ENCODE measurements around the gene PLA2R1. TPM values are rescaled to one million over a fixed set of nuclear protein-coding genes. Genes with fewer than 3 reads are reported as not detected.

The PLA2R1 gene
- polyA plus RNA-seq, 3 donors: not detected

DNA sequence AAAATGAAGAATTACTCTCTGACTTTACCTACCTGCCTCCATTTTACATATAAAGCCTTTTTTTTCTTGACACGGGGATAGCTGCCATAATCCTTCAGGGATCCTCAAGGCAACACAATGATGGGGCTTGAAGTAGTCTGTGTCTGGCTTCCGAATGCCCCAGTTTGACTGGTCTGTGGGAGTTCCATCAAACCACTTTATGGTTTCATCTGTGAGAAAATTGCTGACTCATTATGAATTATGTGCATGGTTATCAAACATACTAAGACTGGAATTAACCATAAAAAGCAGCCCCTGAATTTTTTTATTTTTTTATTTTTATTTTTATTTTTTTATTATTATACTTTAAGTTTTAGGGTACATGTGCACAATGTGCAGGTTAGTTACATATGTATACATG is 117.5 kb downstream of the PLA2R1 start:
- Histone ChIP-seq H3K4me2 (replicated peaks; ENCODE audit: extremely low read depth, low read length, poor library complexity, severe bottlenecking) (no peak overlapping the region), H2AFZ (ENCODE audit: insufficient read depth, low read depth, low read length, poor library complexity, severe bottlenecking) (no peak overlapping the region), H3K36me3 (replicated peaks in 1 of 2; ENCODE audit: control insufficient read depth in 1 of 2, insufficient read depth in 2 of 2, low read length in 2 of 2) (no peaks in the 10 kb centered on the region), H4K20me1 (ENCODE audit: insufficient read depth, low read length) (no peaks in the 10 kb centered on the region), H3K9me3 (replicated peaks in 1 of 2; ENCODE audit: control insufficient read depth in 1 of 2, insufficient read depth in 1 of 2, low read length in 2 of 2) (no peaks in the 10 kb centered on the region), H3K9ac (ENCODE audit: insufficient read depth, low read length, poor library complexity, severe bottlenecking) (no peak overlapping the region), H3K79me2 (ENCODE audit: insufficient read depth, low read length) (no peaks in the 10 kb centered on the region), H3K27ac (ENCODE audit: low read depth in 1 of 2, low read length in 2 of 2) (no peak overlapping the region), H3K4me1 (ENCODE audit: control insufficient read depth in 1 of 2, insufficient read depth in 2 of 2, low read length in 2 of 2) (no peaks in the 10 kb centered on the region), H3K4me3 (replicated peaks in 1 of 3; ENCODE audit: low read depth in 2 of 3, low read length in 3 of 3) (no peak overlapping the region), H3K27me3 (ENCODE audit: control insufficient read depth in 2 of 2, insufficient read depth in 2 of 2, low read length in 2 of 2) (no peaks in the 10 kb centered on the region)
- Mint-ChIP-seq H3K36me3 (no peaks in the 10 kb centered on the region), H3K9me3 (no peaks in the 10 kb centered on the region), H3K27ac (no peak overlapping the region), H3K4me3 (no peak overlapping the region), H3K4me1 (peaks cover 4% of the 10 kb centered on the region), H3K27me3 (ENCODE audit: low read depth in 3 of 3) (peaks cover 0 to 8% (median 2%) of the 10 kb centered on the region in 3 donors)
- TF ChIP-seq, protein P1, sequence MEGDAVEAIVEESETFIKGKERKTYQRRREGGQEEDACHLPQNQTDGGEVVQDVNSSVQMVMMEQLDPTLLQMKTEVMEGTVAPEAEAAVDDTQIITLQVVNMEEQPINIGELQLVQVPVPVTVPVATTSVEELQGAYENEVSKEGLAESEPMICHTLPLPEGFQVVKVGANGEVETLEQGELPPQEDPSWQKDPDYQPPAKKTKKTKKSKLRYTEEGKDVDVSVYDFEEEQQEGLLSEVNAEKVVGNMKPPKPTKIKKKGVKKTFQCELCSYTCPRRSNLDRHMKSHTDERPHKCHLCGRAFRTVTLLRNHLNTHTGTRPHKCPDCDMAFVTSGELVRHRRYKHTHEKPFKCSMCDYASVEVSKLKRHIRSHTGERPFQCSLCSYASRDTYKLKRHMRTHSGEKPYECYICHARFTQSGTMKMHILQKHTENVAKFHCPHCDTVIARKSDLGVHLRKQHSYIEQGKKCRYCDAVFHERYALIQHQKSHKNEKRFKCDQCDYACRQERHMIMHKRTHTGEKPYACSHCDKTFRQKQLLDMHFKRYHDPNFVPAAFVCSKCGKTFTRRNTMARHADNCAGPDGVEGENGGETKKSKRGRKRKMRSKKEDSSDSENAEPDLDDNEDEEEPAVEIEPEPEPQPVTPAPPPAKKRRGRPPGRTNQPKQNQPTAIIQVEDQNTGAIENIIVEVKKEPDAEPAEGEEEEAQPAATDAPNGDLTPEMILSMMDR (IDR thresholded peaks at IDR 0.05): no peak
- DNase-seq: no peak
- WGBS (ENCODE audit: insufficient coverage): no CpG with 5 or more reads among the region's 2 CpGs
- intact Hi-C loops (cut with micrococcal nuclease): no loop called here

DNA sequence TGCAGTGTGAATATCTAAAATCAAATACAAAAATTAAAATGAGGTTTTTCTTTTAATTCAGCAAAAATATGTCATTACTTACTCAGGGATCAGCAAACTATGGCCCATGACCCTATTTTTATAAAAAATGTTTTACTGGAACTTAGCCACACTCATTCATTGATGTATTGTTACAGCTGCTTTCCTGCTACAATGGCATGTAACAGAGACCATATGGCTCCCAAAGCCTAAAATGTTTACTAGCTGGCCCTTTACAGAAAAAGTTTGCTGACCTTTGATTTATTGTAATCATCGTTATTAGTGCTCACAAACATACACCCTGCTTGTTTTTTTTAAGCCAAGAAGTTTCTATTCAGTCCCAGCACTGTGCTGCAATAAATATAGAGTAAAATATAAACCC is 120.3 kb downstream of the PLA2R1 start:
- H3K27ac ChIP-seq (ENCODE audit: low read depth in 1 of 2, low read length in 2 of 2): no peak overlapping the region
- intact Hi-C loops (cut with micrococcal nuclease): no loop called here
- Mint-ChIP-seq H3K36me3 (no peaks in the 10 kb centered on the region), H3K27me3 (ENCODE audit: low read depth in 3 of 3) (peaks cover 0 to 4% (median 0%) of the 10 kb centered on the region in 3 donors), H3K9me3 (no peaks in the 10 kb centered on the region), H3K4me3 (no peak overlapping the region), H3K27ac (no peak overlapping the region), H3K4me1 (no peaks in the 10 kb centered on the region)
- no peak for DNase-seq
- no peaks in the 10 kb centered on the region for H3K9me3 ChIP-seq (replicated peaks in 1 of 2; ENCODE audit: control insufficient read depth in 1 of 2, insufficient read depth in 1 of 2, low read length in 2 of 2)
- H3K4me2 ChIP-seq (replicated peaks; ENCODE audit: extremely low read depth, low read length, poor library complexity, severe bottlenecking): no peak overlapping the region
- no peak overlapping the region for H3K4me3 ChIP-seq (replicated peaks in 1 of 3; ENCODE audit: low read depth in 2 of 3, low read length in 3 of 3)
- no peaks in the 10 kb centered on the region for H4K20me1 ChIP-seq (ENCODE audit: insufficient read depth, low read length)
- H3K27me3 ChIP-seq (ENCODE audit: control insufficient read depth in 2 of 2, insufficient read depth in 2 of 2, low read length in 2 of 2): no peaks in the 10 kb centered on the region
- WGBS (ENCODE audit: insufficient coverage): no CpG with 5 or more reads among the region's 1 CpG
- no peak overlapping the region for H2AFZ ChIP-seq (ENCODE audit: insufficient read depth, low read depth, low read length, poor library complexity, severe bottlenecking)
- TF ChIP-seq, protein P1 (IDR thresholded peaks at IDR 0.05): no peak
- no peaks in the 10 kb centered on the region for H3K79me2 ChIP-seq (ENCODE audit: insufficient read depth, low read length)
- H3K4me1 ChIP-seq (ENCODE audit: control insufficient read depth in 1 of 2, insufficient read depth in 2 of 2, low read length in 2 of 2): no peaks in the 10 kb centered on the region
- H3K36me3 ChIP-seq (replicated peaks in 1 of 2; ENCODE audit: control insufficient read depth in 1 of 2, insufficient read depth in 2 of 2, low read length in 2 of 2): no peaks in the 10 kb centered on the region
- no peak overlapping the region for H3K9ac ChIP-seq (ENCODE audit: insufficient read depth, low read length, poor library complexity, severe bottlenecking)

All from CD14-positive monocyte (primary cell).